Gastrocnemius medialis (tissue), 4 donors: ENCODE data around the gene GIPC3. TPM values are rescaled to one million over a fixed set of nuclear protein-coding genes. Genes with fewer than 3 reads are reported as not detected.

Experiments used
- ATAC-seq, 2 donors: fragments of 150-250 bp; one replicate each; pipeline ENCODE4 v1.9.1; 2016
- DNase-seq, 2 donors: peaks; one replicate each; pipeline ENCODE4 v3.0.0-alpha.2; 2019
- H3K27ac ChIP-seq, 4 donors: fragments of 200-600 bp; sonication (generic); 1 replicate in 1 of 4; 2 replicates in 3 of 4; pipeline ENCODE4 v1.5.1; 2016 to 2018; ENCODE audit warnings: mild to moderate bottlenecking in 2 of 4, moderate library complexity in 1 of 4
- H3K27me3 ChIP-seq, 3 donors: fragments of 200-600 bp; sonication (generic) in 2 of 3; 1 replicate in 1 of 3; 2 replicates in 2 of 3; pipeline versions ENCODE4 v1.5.1 to v1.6.0; 2016 to 2019; ENCODE audit warnings: mild to moderate bottlenecking in 1 of 3, moderate library complexity in 1 of 3
- H3K36me3 ChIP-seq, 2 donors: fragments of 200-600 bp; sonication (generic) in 1 of 2; one replicate each; pipeline ENCODE4 v1.5.1; 2017 to 2018
- H3K4me1 ChIP-seq, 2 donors: fragments of 200-600 bp; sonication (generic) in 1 of 2; one replicate each; pipeline ENCODE4 v1.5.1; 2016 to 2017; ENCODE audit warnings: mild to moderate bottlenecking in 2 of 2
- H3K4me3 ChIP-seq, 4 donors: fragments of 200-600 bp; sonication (generic) in 3 of 4; 1 replicate in 1 of 4; 2 replicates in 3 of 4; pipeline ENCODE4 v1.5.1; 2016 to 2019; ENCODE audit warnings: mild to moderate bottlenecking in 2 of 4
- H3K9me3 ChIP-seq, 3 donors: fragments of 200-600 bp; sonication (generic) in 2 of 3; 1 replicate in 1 of 3; 2 replicates in 2 of 3; pipeline ENCODE4 v1.5.1; 2016 to 2019
- POLR2A ChIP-seq, 2 donors: fragments of 450-650 bp; IDR thresholded peaks; one replicate each; pipeline ENCODE4 v1.6.1; 2017; ENCODE audit warnings: antibody characterized with exemption in 2 of 2, mild to moderate bottlenecking in 2 of 2, moderate library complexity in 2 of 2
- in situ Hi-C, 4 donors: fragments of 200-750 bp; cut with MboI; loops; one replicate each; pipeline versions ENCODE4 v1.15.0 to v1.8.0; 2017; ENCODE audit warnings: low sequenced_read_pairs in 4 of 4
- intact Hi-C: fragments of 100-400 bp; cut with DNase I; formaldehyde crosslinking; loops from one replicate; pipeline ENCODE4 v1.15.1; 2023; ENCODE audit warnings: low total_unique reads
- total RNA-seq, 4 donors: library from RNA; depleted of rRNA; stranded (reverse); fragments of >200 nt; gene quantifications; one replicate each; pipeline versions ENCODE4 v1.1.0 to v1.2.3, GENCODE V29; 2016
- TF ChIP-seq, protein P1 (sequence below), 5 experiments: fragments of 450-650 bp in 3 of 5; fragments of 200-600 bp in 2 of 5; sonication (generic) in 2 of 5; IDR thresholded peaks in 4 of 5; conservative IDR thresholded peaks in 1 of 5; 1 replicate in 4 of 5; 2 replicates in 1 of 5; pipeline ENCODE4 v1.5.1; 2016 to 2019; ENCODE audit warnings: antibody characterized with exemption in 5 of 5, mild to moderate bottlenecking in 3 of 5, moderate library complexity in 3 of 5

The GIPC3 gene
- total RNA-seq, 4 donors from 2014 or later: 0.15 to 1.1 (median 0.33) TPM

DNA sequence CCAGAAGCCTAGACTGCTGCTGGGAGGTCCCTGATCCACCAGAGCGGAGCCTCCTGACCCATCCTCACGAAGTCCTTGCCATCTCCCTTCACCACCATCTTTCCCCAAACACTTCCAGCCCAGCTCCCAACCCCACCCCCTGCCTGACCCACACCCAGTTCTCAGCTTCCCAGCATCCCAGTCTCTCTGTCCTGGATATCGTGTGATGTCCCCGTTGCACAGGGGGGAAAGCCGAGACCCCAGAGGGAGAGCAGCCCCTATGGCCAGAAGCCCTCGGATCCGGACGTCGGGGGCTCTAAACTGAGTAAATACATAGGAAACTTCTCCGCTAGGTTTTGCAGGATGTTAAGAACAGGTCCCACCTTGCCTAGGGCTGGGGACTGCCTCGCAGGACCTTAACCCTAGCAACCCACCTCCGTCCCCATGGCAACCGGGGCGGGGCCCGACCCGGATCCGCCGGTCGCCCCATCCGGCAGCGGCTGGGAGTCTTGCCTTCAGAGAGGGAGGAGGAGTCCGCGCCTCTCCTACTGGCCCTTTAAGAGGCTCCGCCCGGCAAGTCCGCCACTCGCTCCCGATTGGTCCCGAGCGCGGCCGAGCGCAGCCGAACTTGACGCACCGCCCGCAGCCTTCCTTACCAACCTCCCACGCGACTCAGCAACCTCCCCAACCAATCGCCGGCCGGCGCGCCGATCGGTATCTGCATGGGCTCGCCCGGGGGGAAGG is 13.0 kb upstream of the GIPC3 start:
- in situ Hi-C loops (no loop called here), intact Hi-C loops (loop anchor here (1.0 to 2.0 kb wide), 3 partner anchors 15 to 65 kb away; partner anchors contain the start of genes CACTIN, FZR1 and MFSD12)
- DNase-seq: peak; percentile 99 to 100
- Histone ChIP-seq H3K9me3 (no peaks in the 10 kb centered on the region), H3K4me3 (peak overlapping the region; percentile 63 to 92 (median 84)), H3K27ac (peak overlapping the region; percentile 32 to 82 (median 58)), H3K4me1 (peaks cover 16 to 24% of the 10 kb centered on the region in 2 donors), H3K36me3 (no peaks in the 10 kb centered on the region), H3K27me3 (no peaks in the 10 kb centered on the region)
- ATAC-seq: peak; percentile 92 to 96
- TF ChIP-seq, protein P1, sequence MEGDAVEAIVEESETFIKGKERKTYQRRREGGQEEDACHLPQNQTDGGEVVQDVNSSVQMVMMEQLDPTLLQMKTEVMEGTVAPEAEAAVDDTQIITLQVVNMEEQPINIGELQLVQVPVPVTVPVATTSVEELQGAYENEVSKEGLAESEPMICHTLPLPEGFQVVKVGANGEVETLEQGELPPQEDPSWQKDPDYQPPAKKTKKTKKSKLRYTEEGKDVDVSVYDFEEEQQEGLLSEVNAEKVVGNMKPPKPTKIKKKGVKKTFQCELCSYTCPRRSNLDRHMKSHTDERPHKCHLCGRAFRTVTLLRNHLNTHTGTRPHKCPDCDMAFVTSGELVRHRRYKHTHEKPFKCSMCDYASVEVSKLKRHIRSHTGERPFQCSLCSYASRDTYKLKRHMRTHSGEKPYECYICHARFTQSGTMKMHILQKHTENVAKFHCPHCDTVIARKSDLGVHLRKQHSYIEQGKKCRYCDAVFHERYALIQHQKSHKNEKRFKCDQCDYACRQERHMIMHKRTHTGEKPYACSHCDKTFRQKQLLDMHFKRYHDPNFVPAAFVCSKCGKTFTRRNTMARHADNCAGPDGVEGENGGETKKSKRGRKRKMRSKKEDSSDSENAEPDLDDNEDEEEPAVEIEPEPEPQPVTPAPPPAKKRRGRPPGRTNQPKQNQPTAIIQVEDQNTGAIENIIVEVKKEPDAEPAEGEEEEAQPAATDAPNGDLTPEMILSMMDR (IDR thresholded peaks at IDR 0.05 in 4 of 5, conservative IDR thresholded peaks at IDR 0.05 in 1 of 5): no peak
- no peak for TF ChIP-seq POLR2A (IDR thresholded peaks at IDR 0.05)

DNA sequence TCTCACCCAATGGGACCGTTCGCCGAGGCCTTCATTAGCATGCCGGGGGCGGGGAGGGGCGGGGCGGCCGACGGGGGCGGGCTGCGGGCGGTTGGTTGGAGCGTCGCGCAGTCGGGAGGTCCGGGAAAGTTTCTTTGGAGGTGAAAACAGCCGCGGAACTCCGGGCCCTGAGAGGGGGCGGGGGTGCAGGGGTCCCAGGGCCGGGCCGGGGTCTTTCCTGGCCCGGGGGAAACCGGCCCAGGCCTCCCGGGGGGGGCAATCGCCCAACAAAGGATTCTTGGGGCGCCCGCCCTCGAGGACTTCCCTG is 12.5 kb upstream of the GIPC3 start, which contains the start of gene HMG20B:
TSS of gene HMG20B (plus strand) at position 90 of the 307 bp plus-strand sequence. CDS start 366 bp downstream, outside the sequence.
- no peak for DNase-seq
- Histone ChIP-seq H3K4me3 (peak within 1 kb of the TSS; percentile 84 to 97 (median 88)), H3K9me3 (no peaks in the 10 kb centered on the region), H3K27ac (peak within 1 kb of the TSS; percentile 78 to 90 (median 84)), H3K27me3 (no peaks in the 10 kb centered on the region), H3K4me1 (peaks cover 16 to 24% of the 10 kb centered on the region in 2 donors), H3K36me3 (no peaks in the 10 kb centered on the region)
- TF ChIP-seq POLR2A (IDR thresholded peaks at IDR 0.05): peak; percentile 44 to 60
- TF ChIP-seq, protein P1 (IDR thresholded peaks at IDR 0.05 in 4 of 5, conservative IDR thresholded peaks at IDR 0.05 in 1 of 5): no peak
- no peak for ATAC-seq
- in situ Hi-C loops: no loop called here
- intact Hi-C loops: loop anchor here (1.0 to 2.0 kb wide), 3 partner anchors 16 to 66 kb away; partner anchors contain the start of genes CACTIN, FZR1 and MFSD12

DNA sequence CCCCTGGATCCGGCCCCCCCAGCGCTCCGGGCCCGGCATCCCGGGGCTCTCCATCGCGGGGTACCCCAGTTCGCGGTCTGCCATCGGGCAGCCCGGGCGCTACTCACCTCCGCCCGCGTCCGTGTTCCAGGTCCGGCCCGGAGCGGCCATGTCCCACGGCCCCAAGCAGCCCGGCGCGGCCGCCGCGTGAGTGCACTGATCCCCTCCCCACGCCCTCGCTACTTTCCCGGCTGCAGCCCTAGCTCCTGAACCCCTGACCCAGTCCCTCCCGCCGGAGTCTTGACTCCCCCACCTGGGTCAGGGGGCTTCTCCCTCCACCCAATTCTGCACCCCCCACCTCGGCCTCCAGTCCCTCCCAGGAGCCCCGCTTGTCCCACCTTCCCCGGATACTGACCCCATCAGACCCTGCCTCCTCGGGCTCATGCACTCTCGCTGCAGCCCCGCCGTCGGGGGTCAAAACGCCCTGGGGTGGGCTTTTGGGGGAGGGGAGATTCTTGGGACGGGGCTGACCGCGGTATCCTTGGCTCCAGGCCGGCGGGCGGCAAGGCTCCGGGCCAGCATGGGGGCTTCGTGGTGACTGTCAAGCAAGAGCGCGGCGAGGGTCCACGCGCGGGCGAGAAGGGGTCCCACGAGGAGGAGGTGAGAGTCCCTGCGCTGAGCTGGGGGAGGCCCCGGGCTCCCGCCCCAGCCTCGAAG is 12.0 kb upstream of the GIPC3 start:
- intact Hi-C loops: loop anchor here (2.0 kb wide), 2 partner anchors 53 to 67 kb away; partner anchors contain the start of genes CACTIN and FZR1
- TF ChIP-seq, protein P1 (IDR thresholded peaks at IDR 0.05 in 4 of 5, conservative IDR thresholded peaks at IDR 0.05 in 1 of 5): no peak
- no peak for TF ChIP-seq POLR2A (IDR thresholded peaks at IDR 0.05)

DNA sequence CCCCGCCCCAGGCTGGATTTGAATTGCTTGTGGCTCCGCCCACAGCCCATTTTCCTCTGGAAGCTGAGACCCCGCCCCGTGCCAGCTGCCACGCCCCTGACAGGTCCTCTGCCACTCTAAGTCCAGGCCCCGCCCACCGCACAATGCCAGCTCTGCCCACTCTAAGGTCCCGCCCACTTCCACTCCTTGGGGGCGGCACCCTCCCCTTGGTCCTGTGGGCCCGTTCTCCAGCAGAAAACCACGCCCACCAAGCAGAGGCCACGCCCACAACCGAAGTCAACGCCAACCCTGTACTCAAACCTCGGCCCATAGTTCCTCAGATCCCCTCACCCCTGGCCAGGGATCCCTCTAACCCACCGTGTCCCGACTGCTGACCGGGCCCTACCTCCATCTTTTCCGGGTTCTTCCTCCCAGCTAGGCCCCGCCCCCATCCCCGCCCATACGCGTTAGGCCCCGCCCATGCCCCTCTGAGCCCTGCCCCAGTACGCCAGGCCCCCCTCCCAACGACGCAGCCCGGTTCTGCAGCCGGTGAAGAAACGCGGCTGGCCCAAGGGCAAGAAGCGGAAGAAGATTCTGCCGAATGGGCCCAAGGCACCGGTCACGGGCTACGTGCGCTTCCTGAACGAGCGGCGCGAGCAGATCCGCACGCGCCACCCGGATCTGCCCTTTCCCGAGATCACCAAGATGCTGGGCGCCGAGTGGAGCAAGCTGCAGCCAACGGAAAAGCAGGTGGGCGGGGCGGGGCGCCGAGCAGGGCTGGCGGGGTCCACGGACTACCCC is 11.2 kb upstream of the GIPC3 start:
- peaks cover 16 to 24% of the 10 kb centered on the region in 2 donors for H3K4me1 ChIP-seq
- intact Hi-C loops (loop anchor here (2.0 kb wide), 2 partner anchors 53 to 67 kb away; partner anchors contain the start of genes CACTIN and FZR1), in situ Hi-C loops (no loop called here)
- peak overlapping the region in 1 of 4 donors; percentile 90 for H3K27ac ChIP-seq
- no peaks in the 10 kb centered on the region for H3K27me3 ChIP-seq
- TF ChIP-seq, protein P1 (IDR thresholded peaks at IDR 0.05 in 4 of 5, conservative IDR thresholded peaks at IDR 0.05 in 1 of 5): no peak
- no peak for TF ChIP-seq POLR2A (IDR thresholded peaks at IDR 0.05)
- DNase-seq: peak; percentile 76 to 93
- no peaks in the 10 kb centered on the region for H3K36me3 ChIP-seq
- ATAC-seq: peak; percentile 31 to 56
- peak overlapping the region; percentile 84 to 97 (median 88) for H3K4me3 ChIP-seq
- no peaks in the 10 kb centered on the region for H3K9me3 ChIP-seq

More for the DNA sequence above, 12.0 kb upstream of the GIPC3 start:
- Histone ChIP-seq H3K4me1 (peaks cover 16 to 24% of the 10 kb centered on the region in 2 donors), H3K36me3 (no peaks in the 10 kb centered on the region), H3K4me3 (peak overlapping the region; percentile 84 to 97 (median 88)), H3K9me3 (no peaks in the 10 kb centered on the region), H3K27me3 (no peaks in the 10 kb centered on the region), H3K27ac (peak overlapping the region; percentile 78 to 90 (median 84))
- DNase-seq (no peak), ATAC-seq (peak; percentile 18 to 21)
- in situ Hi-C loops: no loop called here
